Measurements from ENCODE around the gene MED12L. TPM values are rescaled to one million over a fixed set of nuclear protein-coding genes. Genes with fewer than 3 reads are reported as not detected.

Gene MED12L
- total RNA-seq, 1 experiment from 2014 or later, result 14.9 TPM

- WGBS (ENCODE audit: extremely low coverage, insufficient read length, low lambda C conversion rate), result no CpG with 5 or more reads among the region's 6 CpGs
- H3K4me1 Mint-ChIP-seq, result no peaks in the 10 kb centered on the region
Observed at GRCh38 chr3:151192545-151192944, 107.1 kb downstream of the MED12L start.

More at GRCh38 chr3:151192545-151192944, 107.1 kb downstream of the MED12L start:
- no peaks in the 10 kb centered on the region for H4K20me1 ChIP-seq (ENCODE audit: control insufficient read depth, insufficient read depth, insufficient read length)
- H2BK5ac ChIP-seq (ENCODE audit: insufficient read length, low read length), result no peak overlapping the region
- H4K91ac ChIP-seq (ENCODE audit: insufficient read length, low read depth, low read length), result no peak overlapping the region
- no peaks in the 10 kb centered on the region for H3K9me3 Mint-ChIP-seq
- no peak overlapping the region; a peak in 1 of 7 replicates for H3K27ac Mint-ChIP-seq
- no peak overlapping the region for H2BK12ac ChIP-seq (ENCODE audit: insufficient read length, low read depth, low read length)
- H3K4me3 Mint-ChIP-seq, result no peak overlapping the region
- H3K27me3 Mint-ChIP-seq (ENCODE audit: low read depth), result no peaks in the 10 kb centered on the region
- no peak overlapping the region for H3K9ac ChIP-seq (ENCODE audit: extremely low read depth, insufficient read length, low read length)
- H3K4me2 ChIP-seq (ENCODE audit: insufficient read depth, insufficient read length, low read length), result no peak overlapping the region
- H2AK5ac ChIP-seq (ENCODE audit: insufficient read length, low read length), result no peak overlapping the region
- H3K27ac ChIP-seq (ENCODE audit: insufficient read length, low read depth, low read length), result no peak overlapping the region
- no peaks in the 10 kb centered on the region for H3K79me1 ChIP-seq (ENCODE audit: insufficient read depth, low read depth, low read length, poor library complexity, severe bottlenecking)
- no peak for DNase-seq
- no peaks in the 10 kb centered on the region for H3K4me1 ChIP-seq (ENCODE audit: insufficient read depth, low read length)
- no peak overlapping the region for H4K5ac ChIP-seq (ENCODE audit: insufficient read length, low read depth, low read length)
- TF ChIP-seq, protein P1, sequence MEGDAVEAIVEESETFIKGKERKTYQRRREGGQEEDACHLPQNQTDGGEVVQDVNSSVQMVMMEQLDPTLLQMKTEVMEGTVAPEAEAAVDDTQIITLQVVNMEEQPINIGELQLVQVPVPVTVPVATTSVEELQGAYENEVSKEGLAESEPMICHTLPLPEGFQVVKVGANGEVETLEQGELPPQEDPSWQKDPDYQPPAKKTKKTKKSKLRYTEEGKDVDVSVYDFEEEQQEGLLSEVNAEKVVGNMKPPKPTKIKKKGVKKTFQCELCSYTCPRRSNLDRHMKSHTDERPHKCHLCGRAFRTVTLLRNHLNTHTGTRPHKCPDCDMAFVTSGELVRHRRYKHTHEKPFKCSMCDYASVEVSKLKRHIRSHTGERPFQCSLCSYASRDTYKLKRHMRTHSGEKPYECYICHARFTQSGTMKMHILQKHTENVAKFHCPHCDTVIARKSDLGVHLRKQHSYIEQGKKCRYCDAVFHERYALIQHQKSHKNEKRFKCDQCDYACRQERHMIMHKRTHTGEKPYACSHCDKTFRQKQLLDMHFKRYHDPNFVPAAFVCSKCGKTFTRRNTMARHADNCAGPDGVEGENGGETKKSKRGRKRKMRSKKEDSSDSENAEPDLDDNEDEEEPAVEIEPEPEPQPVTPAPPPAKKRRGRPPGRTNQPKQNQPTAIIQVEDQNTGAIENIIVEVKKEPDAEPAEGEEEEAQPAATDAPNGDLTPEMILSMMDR (conservative IDR thresholded peaks at IDR 0.05), result no peak
- no peak overlapping the region for H4K8ac ChIP-seq (replicated peaks; ENCODE audit: insufficient read length, low read depth, low read length)
- no peak overlapping the region for H2BK20ac ChIP-seq (ENCODE audit: low read depth, low read length, poor library complexity, severe bottlenecking)
- no peaks in the 10 kb centered on the region for H3K27me3 ChIP-seq (ENCODE audit: insufficient read depth, low read length)
- H3K23me2 ChIP-seq (ENCODE audit: insufficient read length, low read depth, low read length, poor library complexity, severe bottlenecking), result no peaks in the 10 kb centered on the region
- no peak overlapping the region for H3K14ac ChIP-seq (ENCODE audit: insufficient read depth, low read length)
- H3K79me2 ChIP-seq (ENCODE audit: insufficient read depth, low read length), result no peaks in the 10 kb centered on the region
- no peak overlapping the region for H2BK120ac ChIP-seq (ENCODE audit: low read depth, low read length, poor library complexity, severe bottlenecking)
- H3T11ph ChIP-seq (ENCODE audit: low read length), result no peak overlapping the region
- H3K9me3 ChIP-seq (ENCODE audit: control insufficient read depth, low read depth, low read length), result no peaks in the 10 kb centered on the region
- H2AFZ ChIP-seq (ENCODE audit: low read length), result no peak overlapping the region
- no peak overlapping the region for H3K56ac ChIP-seq (ENCODE audit: insufficient read length, low read depth, low read length)
- no peak overlapping the region for H3K18ac ChIP-seq (ENCODE audit: insufficient read length, low read depth, low read length)
- peaks cover 7 to 26% (median 18%) of the 10 kb centered on the region in 3 experiments; a peak in 6 of 7 replicates for H3K36me3 Mint-ChIP-seq (ENCODE audit: insufficient read depth in 1 of 3, low read depth in 3 of 3)
- H3K23ac ChIP-seq (ENCODE audit: insufficient read length, low read depth, low read length), result no peak overlapping the region
- H3K4ac ChIP-seq (ENCODE audit: low read depth, low read length), result no peak overlapping the region
- H2BK15ac ChIP-seq (ENCODE audit: low read depth, low read length), result no peak overlapping the region

Data from H9 (cell line).